NCI-H774 (cell line): ENCODE measurements around the gene RBFOX2.
"Not testable (repeated sequence)": the region's sequence is repeated elsewhere in the genome, so short reads cannot be mapped to it uniquely, and the experiment has no call there.

Source experiments
- DNase-seq: peaks from one replicate; lab custom pipeline; 2025; lab: John Stamatoyannopoulos, UW

RBFOX2 gene

DNA sequence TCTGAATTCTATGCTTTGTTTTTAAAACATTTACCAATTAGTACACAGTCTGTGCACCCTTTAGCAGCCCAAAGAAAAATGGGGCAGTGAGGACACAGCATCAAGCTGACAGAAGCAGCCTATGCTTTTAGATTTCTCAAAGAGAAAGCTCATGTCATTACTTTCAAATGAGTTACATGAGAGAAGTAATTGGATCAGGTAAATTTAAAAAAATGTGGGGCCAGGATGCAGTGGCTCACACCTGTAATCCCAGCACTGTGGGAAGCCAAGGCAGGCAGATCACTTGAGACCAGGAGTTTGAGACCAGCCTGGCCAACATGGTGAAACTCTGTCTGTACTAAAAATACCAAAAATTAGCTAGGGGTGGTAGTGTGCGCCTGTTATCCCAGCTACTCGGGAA is 253.3 kb downstream of the RBFOX2 start:
- no peak for DNase-seq

DNA sequence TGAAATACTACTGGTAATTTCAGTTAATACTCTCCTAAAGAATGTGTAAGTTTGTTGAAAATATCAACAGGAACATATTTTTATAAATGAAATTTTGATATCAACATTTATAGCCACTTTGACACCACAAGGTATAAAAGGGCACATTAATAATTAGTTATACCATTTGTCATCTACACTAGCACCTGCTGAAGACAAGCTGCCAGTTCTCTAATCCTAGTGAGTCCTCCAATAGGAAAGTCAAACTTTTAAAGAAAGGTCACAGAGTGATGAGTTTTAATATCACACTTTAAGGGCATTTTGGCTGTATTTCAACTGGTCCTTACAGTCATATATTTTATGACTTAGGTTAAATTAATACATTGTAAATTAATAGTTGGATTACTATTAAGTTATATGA is 258.6 kb downstream of the RBFOX2 start:
- DNase-seq, result no peak

DNA sequence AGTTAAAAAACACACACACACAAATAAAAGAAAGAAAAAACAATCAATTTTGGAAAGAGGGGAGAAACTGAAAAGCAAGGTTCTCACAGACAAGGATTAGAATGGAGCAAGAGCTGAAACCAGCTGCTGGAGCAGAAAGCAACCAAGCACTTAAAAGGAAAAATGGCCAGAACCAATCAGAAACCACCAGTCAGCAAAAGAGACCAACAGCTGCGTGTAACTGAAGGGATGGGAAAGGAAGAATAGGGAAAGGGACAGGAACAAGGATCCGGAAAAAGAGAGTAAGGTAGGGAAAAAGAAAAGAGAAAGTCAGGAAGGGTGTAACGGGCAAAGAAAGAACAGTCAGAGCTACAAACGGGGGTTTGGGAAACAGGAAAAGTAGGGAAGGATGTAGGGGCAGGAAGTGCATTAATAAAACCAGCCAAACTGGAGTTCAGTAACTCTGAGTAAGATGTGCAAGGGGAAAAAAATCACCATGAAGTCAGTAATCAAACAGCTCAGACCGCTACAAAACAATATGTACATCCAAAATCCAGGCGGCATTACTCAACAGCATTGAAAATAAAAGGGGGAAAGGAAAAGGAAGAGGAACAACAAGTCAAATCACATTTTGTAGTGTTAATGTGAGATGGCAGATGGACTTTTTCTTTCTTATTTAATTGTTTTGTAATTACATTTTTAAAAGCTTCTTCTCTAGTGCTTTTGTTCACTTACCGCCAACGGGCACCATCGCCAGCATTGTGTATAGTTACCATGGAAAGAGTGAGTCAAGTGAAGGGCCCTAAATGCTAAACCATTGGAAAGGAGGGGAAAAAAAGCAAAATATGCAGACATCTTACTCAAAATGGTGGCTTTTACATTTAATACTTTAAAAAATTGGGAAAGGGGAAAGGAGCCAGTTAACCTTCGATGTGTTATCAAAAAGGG is 261.7 kb downstream of the RBFOX2 start:
- DNase-seq, result no peak

DNA sequence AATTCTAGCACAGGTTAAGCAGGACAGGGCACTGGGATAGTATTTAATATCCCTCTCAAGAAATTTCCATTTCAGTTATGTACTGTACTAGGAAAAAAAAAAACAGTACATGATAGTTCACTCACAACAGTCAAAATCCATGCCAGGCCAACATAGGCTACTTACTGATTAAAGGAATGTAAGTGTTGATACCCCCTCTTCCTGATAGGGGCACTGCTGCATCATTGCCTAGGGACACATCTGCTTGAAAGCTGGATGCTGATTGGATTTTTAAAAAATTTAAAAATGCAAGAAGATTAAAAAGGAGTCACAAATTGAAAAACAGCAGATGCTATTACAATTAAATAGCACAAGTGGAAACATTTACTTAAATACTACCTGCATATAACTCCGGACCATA is 267.6 kb downstream of the RBFOX2 start:
- no peak for DNase-seq

DNA sequence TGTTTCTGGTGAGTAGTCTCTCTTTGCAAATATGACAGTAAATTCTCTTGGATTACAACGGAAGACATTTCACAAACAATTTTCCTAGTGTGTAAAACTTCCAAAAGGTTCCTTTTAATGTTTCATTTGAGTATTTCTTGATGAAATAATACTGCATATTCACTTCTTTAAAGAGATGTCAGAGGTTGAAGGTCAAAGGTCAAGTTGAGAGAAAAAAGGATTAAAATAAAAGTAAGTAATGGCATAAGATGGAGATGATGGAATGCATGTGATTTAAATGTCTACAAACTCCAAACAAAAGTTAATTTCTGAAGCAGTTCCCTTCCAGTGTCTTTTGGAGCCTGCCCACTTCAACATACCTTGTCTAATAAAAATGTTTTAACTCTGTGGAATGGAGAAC is 270.2 kb downstream of the RBFOX2 start:
- DNase-seq, result no peak

DNA sequence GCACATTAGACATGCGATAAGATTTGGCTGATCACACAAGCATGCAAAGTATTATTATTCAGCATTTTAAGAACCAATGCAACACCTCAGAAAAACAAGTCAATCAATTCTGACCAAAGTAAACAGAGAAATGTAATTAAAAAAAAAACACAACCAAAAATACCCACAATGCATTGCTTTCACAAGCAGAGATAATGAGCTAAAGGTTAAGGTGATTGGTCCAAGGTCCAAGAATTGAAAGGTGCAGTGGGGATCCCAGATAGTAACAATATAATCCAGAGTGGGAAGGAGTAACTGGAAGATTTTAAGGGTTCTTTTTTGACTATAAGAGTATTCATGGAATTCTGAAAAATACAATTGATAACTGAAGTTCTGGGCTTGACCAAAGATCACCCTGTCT is 271.9 kb downstream of the RBFOX2 start:
- no peak for DNase-seq

DNA sequence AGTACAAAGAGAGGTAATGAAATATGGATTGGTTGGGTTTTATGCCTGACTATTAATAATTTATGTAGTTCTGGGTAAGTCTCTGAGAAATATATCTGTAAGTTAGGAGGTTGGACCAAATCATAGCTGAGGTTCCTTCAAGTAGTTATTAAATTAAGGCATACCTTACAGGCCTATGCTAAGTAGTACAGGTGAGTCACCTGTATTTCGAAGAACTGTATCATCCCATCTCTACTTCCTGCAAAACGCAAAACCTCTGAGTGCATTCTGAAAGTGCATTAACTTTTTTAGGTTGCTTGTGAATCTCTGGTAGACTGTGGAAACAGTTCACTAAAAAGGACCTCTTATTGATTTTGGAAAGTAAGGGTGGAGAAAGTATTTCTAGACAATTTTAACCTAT is 273.9 kb downstream of the RBFOX2 start:
- no peak for DNase-seq

DNA sequence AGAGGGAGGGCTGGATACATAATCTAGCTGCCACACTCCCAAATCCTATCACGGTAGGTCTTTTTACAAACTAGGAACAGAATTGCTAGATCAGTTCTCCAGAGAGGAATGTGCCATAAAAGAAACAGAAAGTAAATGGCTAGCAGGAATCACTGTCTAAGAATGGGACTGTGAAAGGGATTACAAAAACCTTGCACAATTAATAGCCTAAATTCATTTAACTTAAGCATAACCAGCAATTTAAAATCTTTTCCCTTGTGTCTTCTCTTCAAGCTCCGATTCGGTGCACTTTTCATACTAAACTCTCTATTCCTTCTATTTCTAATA is 275.8 kb downstream of the RBFOX2 start:
- DNase-seq, result no peak

DNA sequence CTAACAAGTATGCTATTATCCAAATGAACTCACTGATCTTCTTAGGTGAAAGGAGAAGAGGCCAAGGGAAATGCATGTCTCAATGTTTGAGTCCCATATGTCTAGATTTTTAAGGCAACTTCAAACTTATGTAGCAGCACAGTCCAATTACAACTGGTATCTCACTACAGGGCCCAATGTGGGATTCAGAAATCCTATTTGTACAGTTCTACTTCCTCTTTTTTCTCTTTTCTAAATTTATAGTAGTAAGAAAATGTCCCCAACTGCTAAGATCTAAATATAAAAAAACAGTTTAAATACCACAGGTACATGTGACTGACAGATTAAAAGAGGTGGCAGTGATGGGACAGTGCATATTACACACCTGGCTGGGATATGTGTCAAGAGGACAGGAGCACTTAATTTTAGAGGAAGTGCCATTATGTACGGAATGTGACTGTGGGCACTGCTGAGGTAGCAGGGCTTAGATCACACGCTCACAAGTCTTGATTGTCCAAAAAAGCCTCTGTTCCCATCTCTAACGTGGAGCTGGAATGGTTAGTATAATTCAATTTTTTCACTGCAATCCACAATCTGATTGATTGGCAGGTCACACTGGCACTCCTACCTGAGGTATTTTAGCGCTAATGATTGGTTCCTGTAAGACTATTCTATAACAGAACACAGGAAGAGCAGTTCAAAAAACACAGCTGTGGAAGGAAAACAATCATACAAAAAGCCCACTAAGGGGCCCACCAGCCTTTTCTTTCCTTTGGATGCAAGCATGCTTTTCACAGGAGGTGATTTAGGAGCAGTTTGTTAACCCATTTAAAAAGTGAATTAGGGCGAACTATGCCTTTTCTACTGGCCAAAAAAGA is 276.4 kb downstream of the RBFOX2 start:
- DNase-seq, result no peak

DNA sequence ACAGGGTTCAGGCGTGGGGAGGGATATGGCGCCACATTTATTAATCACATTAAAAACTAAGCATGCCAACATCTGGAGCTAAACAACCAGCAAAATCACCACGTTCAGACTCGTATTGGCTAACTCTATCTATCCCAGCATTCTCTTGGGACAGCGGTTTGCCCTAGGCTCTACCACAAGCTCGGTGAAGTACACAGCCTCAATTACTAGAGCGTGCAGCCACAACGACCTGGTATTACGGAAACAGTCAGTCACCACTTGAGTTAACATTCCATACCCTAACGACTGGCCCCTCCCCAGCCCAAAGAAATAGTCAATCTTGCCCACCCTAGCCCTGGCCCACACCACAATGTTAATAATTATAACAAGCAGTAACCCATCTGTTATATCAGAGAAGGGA is 278.8 kb downstream of the RBFOX2 start:
- DNase-seq, result no peak

DNA sequence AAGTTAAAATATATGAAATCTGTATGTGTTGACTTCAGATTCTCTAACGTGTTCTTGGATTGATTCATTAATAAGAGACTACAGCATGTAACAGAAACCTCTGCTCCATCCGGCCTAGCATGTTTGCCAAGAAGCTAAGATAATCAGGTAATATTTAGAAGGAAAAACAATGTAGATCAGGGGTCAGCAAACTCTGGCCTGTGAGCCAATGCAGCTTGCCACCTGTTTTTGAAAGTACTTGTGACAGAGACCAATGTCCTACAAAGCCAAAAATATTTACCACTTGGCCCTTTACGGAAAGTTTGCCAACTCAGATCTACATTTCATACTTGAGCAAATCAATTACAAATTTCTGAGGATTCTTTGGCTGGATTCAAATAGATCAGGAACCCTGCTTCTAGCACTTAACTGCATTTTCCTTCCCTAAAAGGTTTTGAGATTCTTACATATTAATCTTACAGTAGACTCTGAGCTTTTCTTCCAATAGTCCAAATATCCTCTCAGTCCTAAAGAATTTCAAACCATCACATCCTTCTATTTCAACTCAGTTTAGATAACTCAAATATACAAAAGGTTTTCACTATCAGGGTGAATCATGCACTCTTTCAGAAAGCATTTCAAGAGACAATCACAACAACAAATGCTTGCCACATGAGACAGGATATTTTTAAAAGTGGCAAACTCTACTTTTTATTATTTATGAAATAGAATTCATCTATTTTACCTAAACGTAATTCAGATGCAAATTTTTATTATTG is 281.5 kb downstream of the RBFOX2 start:
- DNase-seq, result no peak

DNA sequence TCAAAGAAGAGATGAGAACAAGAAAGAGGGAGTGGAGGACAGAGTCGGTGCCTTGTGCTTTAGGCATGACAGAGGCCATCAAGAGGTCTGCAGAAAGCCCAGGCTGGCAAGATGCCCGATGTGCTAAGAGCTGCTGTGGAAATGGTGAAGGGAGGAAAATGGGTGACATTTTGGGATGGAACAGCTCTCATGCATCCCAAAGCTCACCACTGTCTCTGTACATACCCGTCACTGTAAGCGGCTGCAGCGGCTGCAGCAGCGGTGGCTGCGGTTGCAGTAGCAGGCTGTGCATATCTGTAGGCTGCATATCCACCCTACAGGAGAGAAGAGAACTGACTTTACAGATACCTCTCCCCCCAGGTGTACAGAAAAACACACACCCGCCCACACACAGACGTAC is 282.4 kb downstream of the RBFOX2 start:
- no peak for DNase-seq

DNA sequence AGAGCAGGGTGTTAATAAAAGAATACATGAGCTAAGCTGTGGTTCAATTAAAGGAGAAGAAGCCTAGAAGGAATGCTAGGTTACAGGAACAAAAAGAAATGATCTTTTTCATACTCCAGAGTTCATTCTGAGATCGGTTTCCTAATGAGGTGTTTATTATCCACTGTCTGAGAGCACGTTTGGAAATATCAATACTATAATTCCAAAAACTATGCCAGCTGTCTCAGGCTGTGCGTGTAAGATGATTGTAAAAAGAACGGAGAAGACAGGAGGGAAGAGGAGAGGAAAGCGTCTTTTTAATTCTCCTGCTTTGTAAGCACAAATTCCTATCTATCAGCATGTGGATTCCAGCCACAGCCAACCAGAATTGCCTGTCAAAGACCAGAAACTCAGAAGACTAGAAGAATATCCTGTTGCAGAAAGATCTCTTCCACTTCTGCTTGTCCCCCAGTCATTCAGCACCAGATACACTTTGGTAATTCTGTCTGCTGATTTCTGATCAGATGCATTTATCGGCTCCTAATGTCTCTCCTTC is 285.2 kb downstream of the RBFOX2 start:
- no peak for DNase-seq

DNA sequence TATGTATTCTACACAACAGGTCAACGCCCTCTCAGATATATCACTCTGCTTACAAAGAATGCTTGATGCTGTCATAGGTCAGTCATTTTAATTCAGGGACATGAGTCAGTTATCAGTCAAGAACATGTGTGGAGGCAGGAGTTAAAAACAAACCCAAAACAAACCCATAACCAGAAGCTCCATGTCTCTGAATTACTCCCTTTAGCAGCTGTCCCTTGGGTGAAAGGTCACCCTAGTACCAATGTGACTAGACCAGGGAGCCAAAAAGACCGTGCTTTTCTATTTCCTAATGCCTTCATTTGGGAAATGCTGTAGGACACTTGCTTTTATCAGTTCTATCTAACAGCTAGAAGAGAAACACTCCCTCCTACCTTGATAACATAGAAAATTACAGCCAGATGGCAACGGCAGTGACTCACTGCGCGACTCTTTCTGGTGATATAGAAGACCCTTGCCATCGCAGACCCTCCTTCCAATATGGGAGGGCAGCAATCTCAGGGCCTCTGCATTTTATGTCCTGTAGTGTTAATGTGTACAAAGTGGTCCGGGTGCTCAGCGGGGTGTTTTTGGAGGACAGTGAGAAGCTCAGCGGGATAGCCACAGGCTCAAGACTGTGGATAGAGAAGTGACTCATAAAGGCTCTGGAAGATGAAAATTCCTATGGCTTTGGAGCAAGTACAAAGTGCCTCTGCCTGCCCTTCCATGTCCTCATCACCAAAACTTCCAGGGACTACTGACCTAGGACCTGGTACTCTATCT is 286.1 kb downstream of the RBFOX2 start:
- no peak for DNase-seq

DNA sequence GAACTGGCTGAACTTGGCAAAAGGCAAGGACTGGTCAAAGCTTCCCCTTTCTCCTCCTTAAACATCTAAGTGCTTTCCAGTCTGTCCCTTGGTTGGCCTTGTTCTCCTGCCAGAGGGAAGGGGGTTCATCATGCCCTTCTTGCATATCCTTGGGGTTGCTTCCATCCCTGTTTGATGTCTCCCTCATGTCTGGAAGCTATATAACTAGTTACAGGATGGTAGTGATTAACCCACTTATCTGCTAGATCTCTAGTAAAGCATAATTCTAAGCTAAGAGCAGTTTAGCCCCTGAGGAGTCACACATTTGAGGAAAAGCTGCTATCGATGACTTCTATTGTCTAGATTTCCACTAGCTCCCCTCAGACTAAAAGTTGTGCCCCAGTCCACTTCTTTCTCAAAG is 288.0 kb downstream of the RBFOX2 start:
- DNase-seq, result no peak

DNA sequence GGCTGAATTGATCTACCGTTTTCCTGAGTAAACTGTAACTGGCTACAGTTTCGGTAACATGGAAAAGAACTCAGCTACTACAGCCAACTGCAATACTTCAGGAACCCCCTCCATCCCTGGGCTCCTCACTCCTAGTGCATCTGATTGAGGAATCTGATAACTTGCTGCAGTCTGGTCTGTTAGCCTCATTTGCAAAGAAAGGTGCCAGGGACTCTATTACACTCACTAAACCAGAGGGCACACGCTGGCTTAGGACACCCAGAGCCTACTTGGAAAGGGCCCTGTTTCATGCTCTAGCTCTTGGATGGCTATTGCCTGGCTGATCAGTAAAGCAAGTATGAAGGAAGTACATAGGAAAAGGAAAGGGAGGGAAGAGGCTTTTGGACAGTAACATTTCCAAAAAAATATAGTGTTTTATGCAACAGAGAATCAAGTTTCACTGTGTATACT is 288.7 kb downstream of the RBFOX2 start:
- no peak for DNase-seq

DNA sequence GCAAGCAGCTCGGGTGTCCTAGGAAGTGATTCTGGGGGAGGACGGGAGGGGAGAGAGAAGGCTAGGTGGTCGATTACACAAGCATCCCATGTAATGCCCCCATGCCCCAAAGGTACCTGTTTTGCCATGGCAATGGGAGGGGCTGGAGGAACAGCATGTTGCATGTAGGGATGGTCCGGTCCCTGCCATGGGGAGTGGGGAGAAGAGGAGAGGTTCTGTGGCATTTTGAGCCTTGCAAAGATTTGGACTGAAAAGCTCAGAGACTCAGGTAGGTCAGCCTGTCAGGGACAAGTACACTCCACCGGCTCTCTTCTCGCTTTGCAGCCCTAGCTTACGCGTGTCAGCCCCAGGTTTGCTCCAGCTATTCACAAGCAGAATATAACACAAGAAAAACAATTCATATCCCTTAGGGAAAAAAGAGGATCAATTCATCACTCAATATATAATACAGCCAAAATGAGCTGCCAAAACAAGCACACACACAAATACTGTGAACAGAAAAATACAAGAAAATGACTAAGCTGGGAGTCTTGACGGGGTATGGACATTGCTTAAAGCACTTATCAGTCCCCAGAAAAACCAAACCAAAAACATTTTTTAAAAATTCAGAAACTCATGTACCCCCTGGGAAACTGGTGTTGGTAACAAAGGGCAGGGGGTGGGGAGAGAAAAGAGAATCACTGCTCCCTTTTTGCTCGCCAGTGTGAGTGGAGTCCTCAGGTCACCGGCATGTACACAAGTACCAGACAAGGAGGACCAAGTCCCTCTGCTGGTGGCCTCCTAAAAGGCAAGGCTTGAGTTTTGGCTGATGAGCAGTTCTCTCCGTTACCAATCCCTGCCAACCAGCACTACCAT is 289.3 kb downstream of the RBFOX2 start:
- DNase-seq, result no peak

DNA sequence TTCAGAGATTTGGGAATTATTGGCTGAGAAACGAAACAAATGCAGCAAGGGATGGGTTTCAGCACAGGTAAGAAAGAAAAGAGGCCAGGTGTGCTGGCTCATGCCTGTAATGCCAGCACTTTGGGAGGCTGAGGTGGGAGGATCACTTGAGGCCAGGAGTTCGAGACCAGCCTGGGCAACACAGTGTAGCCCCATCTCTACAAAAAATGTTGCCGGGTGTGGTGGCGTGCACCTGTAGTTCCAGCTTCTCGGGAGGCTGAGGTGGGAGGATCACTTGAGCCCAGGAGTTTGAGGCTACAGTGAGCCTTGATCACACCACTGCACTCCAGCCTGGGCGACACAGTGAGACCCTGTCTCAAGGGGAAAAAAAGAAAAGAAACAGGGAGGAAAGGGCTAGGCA is 290.7 kb downstream of the RBFOX2 start:
- DNase-seq, result not testable (repeated sequence)

DNA sequence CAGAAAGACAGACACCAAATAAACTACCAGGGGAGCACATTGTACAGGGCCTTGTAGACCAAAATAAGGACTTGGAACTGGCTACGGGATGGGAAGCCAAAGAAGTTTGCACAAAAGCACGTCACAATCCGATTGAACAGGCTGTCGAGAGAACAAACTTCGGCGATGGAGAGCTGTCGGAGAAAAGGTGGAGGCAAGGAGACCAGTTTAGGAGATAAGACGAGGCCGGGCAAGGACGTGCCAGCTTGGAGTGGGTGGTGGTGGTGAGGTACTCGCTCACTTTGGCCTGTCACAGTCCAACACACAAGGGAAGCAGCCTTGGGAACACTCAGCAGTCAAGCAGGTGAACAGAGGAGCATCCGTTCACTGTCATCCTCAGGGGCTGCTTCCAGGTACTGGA is 291.9 kb downstream of the RBFOX2 start:
- no peak for DNase-seq

DNA sequence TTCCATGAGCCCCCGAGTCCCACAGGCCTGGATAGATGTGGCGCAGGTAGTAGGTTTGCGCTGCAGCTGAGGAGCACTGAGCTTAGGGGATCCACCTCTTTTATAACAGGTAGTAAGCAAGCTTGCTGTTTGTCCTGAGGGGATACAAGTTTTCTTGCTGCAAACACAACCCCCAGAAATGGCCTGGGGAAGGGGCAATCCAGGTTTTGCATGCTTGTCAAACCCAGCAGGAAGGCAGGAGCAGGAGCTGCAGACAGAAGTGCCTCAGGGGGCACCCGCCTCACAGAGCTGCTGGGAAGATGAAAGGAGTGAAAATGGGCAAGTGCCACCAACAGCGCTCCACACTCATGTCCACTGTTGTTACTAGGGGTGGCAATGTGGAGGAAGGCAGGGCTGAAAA is 292.5 kb downstream of the RBFOX2 start:
- DNase-seq, result no peak

DNA sequence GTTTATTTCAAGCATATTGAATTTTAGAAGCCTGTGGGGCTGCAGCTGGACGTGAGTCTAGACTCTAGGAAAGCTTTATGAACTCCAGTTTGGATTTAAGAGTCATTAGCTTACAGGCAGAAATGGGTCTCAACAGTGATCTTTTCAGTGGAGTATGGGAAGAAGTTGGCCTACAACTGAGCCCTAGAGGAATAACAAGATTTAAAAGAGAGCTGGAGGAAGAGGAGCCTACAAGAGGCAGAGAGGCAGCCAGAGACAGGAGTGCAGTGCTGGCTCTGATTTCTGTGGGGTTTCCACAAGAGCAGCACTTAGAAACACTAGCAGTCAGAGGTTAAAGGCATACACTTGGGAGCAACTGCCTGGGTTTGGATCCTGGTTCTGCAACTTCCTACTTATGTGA is 293.1 kb downstream of the RBFOX2 start:
- DNase-seq, result no peak
